ENCODE measurements around the gene LCE6A. TPM values are rescaled to one million over a fixed set of nuclear protein-coding genes. Genes with fewer than 3 reads are reported as not detected.

The LCE6A gene
- total and polyA plus RNA-seq, 12 donors = not detected

- WGBS, 2 donors = 64 to 70% methylated on average over 8 of the region's 8 CpGs
- ATAC-seq (no peak), DNase-seq (no peak)
- Histone ChIP-seq H3K36me3 (no peaks in the 10 kb centered on the region), H3K27ac (no peak overlapping the region), H3K4me1 (no peaks in the 10 kb centered on the region), H3K4me3 (no peak overlapping the region), H3K27me3 (no peaks in the 10 kb centered on the region), H3K9me3 (no peaks in the 10 kb centered on the region)
- intact Hi-C loops (cut with DNase I) = no loop called here
- no peak for TF ChIP-seq CTCF (IDR thresholded peaks at IDR 0.05)
Measured at GRCh38 chr1:152886758-152887409, 44.2 kb downstream of the LCE6A start.

GRCh38 chr1:152888126-152888525 is 45.5 kb downstream of the LCE6A start:
- DNase-seq (no peak), ATAC-seq (no peak)
- H3K4me3 ChIP-seq = no peak overlapping the region
- TF ChIP-seq CTCF (IDR thresholded peaks at IDR 0.05) = no peak
- intact Hi-C loops (cut with DNase I) = no loop called here
- no peaks in the 10 kb centered on the region for H3K4me1 ChIP-seq
- H3K27me3 ChIP-seq = no peaks in the 10 kb centered on the region
- no peaks in the 10 kb centered on the region for H3K36me3 ChIP-seq
- no peak overlapping the region for H3K27ac ChIP-seq
- H3K9me3 ChIP-seq = no peaks in the 10 kb centered on the region
- WGBS, 2 donors = 91 to 95% methylated on average over 1 of the region's 1 CpG

Other genes starting within 250 kb of the LCE6A start
- gene LCE3C, start 242.6 kb upstream of the LCE6A start, total RNA-seq = not detected
- not detected for gene LCE3C, start 242.6 kb upstream of the LCE6A start, polyA plus RNA-seq
- not detected for gene LCE3B, start 229.0 kb upstream of the LCE6A start, total RNA-seq
- not detected for gene LCE3B, start 229.0 kb upstream of the LCE6A start, polyA plus RNA-seq
- not detected for gene LCE3A, start 219.8 kb upstream of the LCE6A start, total RNA-seq
- gene LCE3A, start 219.8 kb upstream of the LCE6A start, polyA plus RNA-seq = not detected
- not detected for gene LCE2D, start 179.5 kb upstream of the LCE6A start, total RNA-seq
- not detected for gene LCE2D, start 179.5 kb upstream of the LCE6A start, polyA plus RNA-seq
- not detected for gene LCE2C, start 167.6 kb upstream of the LCE6A start, total RNA-seq
- gene LCE2C, start 167.6 kb upstream of the LCE6A start, polyA plus RNA-seq = not detected
- not detected for gene LCE2B, start 156.7 kb upstream of the LCE6A start, total RNA-seq
- not detected for gene LCE2B, start 156.7 kb upstream of the LCE6A start, polyA plus RNA-seq
- not detected for gene LCE2A, start 144.5 kb upstream of the LCE6A start, total RNA-seq
- not detected for gene LCE2A, start 144.5 kb upstream of the LCE6A start, polyA plus RNA-seq
- not detected for gene LCE4A, start 134.7 kb upstream of the LCE6A start, total RNA-seq
- gene LCE4A, start 134.7 kb upstream of the LCE6A start, polyA plus RNA-seq = not detected
- gene KPRP, start 84.8 kb upstream of the LCE6A start, total RNA-seq = not detected
- gene KPRP, start 84.8 kb upstream of the LCE6A start, polyA plus RNA-seq = not detected
- not detected for gene LCE1F, start 67.7 kb upstream of the LCE6A start, total RNA-seq
- gene LCE1F, start 67.7 kb upstream of the LCE6A start, polyA plus RNA-seq = not detected
- gene LCE1E, start 56.6 kb upstream of the LCE6A start, total RNA-seq = not detected
- gene LCE1E, start 56.6 kb upstream of the LCE6A start, polyA plus RNA-seq = not detected
- not detected for gene LCE1D, start 46.1 kb upstream of the LCE6A start, total RNA-seq
- not detected for gene LCE1D, start 46.1 kb upstream of the LCE6A start, polyA plus RNA-seq
- gene LCE1C, start 36.2 kb upstream of the LCE6A start, total RNA-seq = not detected
- gene LCE1C, start 36.2 kb upstream of the LCE6A start, polyA plus RNA-seq = not detected
- gene LCE1B, start 30.9 kb upstream of the LCE6A start, total RNA-seq = not detected
- gene LCE1B, start 30.9 kb upstream of the LCE6A start, polyA plus RNA-seq = not detected
- not detected for gene LCE1A, start 15.4 kb upstream of the LCE6A start, total RNA-seq
- not detected for gene LCE1A, start 15.4 kb upstream of the LCE6A start, polyA plus RNA-seq
- gene LCE7A, start 17.1 kb downstream of the LCE6A start, total RNA-seq = not detected
- gene LCE7A, start 17.1 kb downstream of the LCE6A start, polyA plus RNA-seq = not detected
- not detected for gene SMCP, start 35.5 kb downstream of the LCE6A start, total RNA-seq
- gene SMCP, start 35.5 kb downstream of the LCE6A start, polyA plus RNA-seq = not detected
- not detected for gene IVL, start 65.7 kb downstream of the LCE6A start, total RNA-seq
- under 1 TPM in 1 of 2 donors, not detected in 1; 0.06 TPM for gene IVL, start 65.7 kb downstream of the LCE6A start, polyA plus RNA-seq
- gene SPRR5, start 104.3 kb downstream of the LCE6A start, total RNA-seq = not detected
- not detected for gene SPRR5, start 104.3 kb downstream of the LCE6A start, polyA plus RNA-seq
- gene SPRR4, start 127.8 kb downstream of the LCE6A start, total RNA-seq = not detected
- not detected for gene SPRR4, start 127.8 kb downstream of the LCE6A start, polyA plus RNA-seq
- gene SPRR1A, start 141.2 kb downstream of the LCE6A start, total RNA-seq = not detected
- gene SPRR1A, start 141.2 kb downstream of the LCE6A start, polyA plus RNA-seq = not detected
- gene SPRR3, start 158.9 kb downstream of the LCE6A start, total RNA-seq = not detected
- gene SPRR3, start 158.9 kb downstream of the LCE6A start, polyA plus RNA-seq = 1 to 10 TPM in 1 of 2 donors, not detected in 1; 2.6 TPM
- not detected for gene SPRR1B, start 188.3 kb downstream of the LCE6A start, total RNA-seq
- gene SPRR1B, start 188.3 kb downstream of the LCE6A start, polyA plus RNA-seq = under 1 TPM in 1 of 2 donors, not detected in 1; 0.30 TPM
- not detected for gene SPRR2D, start 198.3 kb downstream of the LCE6A start, total RNA-seq
- gene SPRR2D, start 198.3 kb downstream of the LCE6A start, polyA plus RNA-seq = under 1 TPM in 1 of 2 donors, not detected in 1; 0.14 TPM
- gene SPRR2A, start 214.7 kb downstream of the LCE6A start, total RNA-seq = not detected
- under 1 TPM in 1 of 2 donors, not detected in 1; 0.35 TPM for gene SPRR2A, start 214.7 kb downstream of the LCE6A start, polyA plus RNA-seq
- gene SPRR2B, start 228.8 kb downstream of the LCE6A start, total RNA-seq = not detected
- not detected for gene SPRR2B, start 228.8 kb downstream of the LCE6A start, polyA plus RNA-seq